ENCODE results near the gene CLP1. TPM values are rescaled to one million over a fixed set of nuclear protein-coding genes. Genes with fewer than 3 reads are reported as not detected.
A peak's percentile ranks its signal among the peaks of the same experiment; 100 is the strongest.

Gene CLP1
- total RNA-seq, 1 donor from 2014 or later, result 12.6 TPM

GRCh38 chr11:57640068-57640800 lies 17.3 kb upstream of the CLP1 start:
- DNase-seq (ENCODE audit: extremely low spot score, unreplicated experiment), result no peak
- Mint-ChIP-seq H3K27ac (ENCODE audit: unreplicated experiment) (peak overlapping the region; percentile 63), H3K4me1 (ENCODE audit: unreplicated experiment) (peaks cover 52% of the 10 kb centered on the region), H3K27me3 (ENCODE audit: unreplicated experiment) (peaks cover 8% of the 10 kb centered on the region), H3K9me3 (ENCODE audit: unreplicated experiment) (no peaks in the 10 kb centered on the region), H3K4me3 (ENCODE audit: unreplicated experiment) (peak overlapping the region; percentile 92), H3K36me3 (ENCODE audit: unreplicated experiment) (no peaks in the 10 kb centered on the region)
- no peak for TF ChIP-seq CTCF (IDR thresholded peaks at IDR 0.05)

- no peaks in the 10 kb centered on the region for H3K9me3 Mint-ChIP-seq (ENCODE audit: unreplicated experiment)
- TF ChIP-seq CTCF (IDR thresholded peaks at IDR 0.05), result peak; percentile 63
- H3K27me3 Mint-ChIP-seq (ENCODE audit: unreplicated experiment), result peaks cover 16% of the 10 kb centered on the region
- no peak overlapping the region for H3K4me3 Mint-ChIP-seq (ENCODE audit: unreplicated experiment)
- H3K27ac Mint-ChIP-seq (ENCODE audit: unreplicated experiment), result peak overlapping the region; percentile 23
- H3K36me3 Mint-ChIP-seq (ENCODE audit: unreplicated experiment), result no peaks in the 10 kb centered on the region
- no peak for DNase-seq (ENCODE audit: extremely low spot score, unreplicated experiment)
- peaks cover 60% of the 10 kb centered on the region for H3K4me1 Mint-ChIP-seq (ENCODE audit: unreplicated experiment)
Measured at GRCh38 chr11:57641011-57641807, 16.4 kb upstream of the CLP1 start.

GRCh38 chr11:57643802-57644201 lies 13.8 kb upstream of the CLP1 start:
- Mint-ChIP-seq H3K4me1 (ENCODE audit: unreplicated experiment) (peaks cover 73% of the 10 kb centered on the region), H3K9me3 (ENCODE audit: unreplicated experiment) (no peaks in the 10 kb centered on the region), H3K36me3 (ENCODE audit: unreplicated experiment) (no peaks in the 10 kb centered on the region), H3K27ac (ENCODE audit: unreplicated experiment) (no peak overlapping the region), H3K4me3 (ENCODE audit: unreplicated experiment) (no peak overlapping the region), H3K27me3 (ENCODE audit: unreplicated experiment) (peaks cover 42% of the 10 kb centered on the region)
- no peak for TF ChIP-seq CTCF (IDR thresholded peaks at IDR 0.05)
- no peak for DNase-seq (ENCODE audit: extremely low spot score, unreplicated experiment)

- Mint-ChIP-seq H3K36me3 (ENCODE audit: unreplicated experiment) (no peaks in the 10 kb centered on the region), H3K27ac (ENCODE audit: unreplicated experiment) (no peak overlapping the region), H3K27me3 (ENCODE audit: unreplicated experiment) (peaks cover 53% of the 10 kb centered on the region), H3K4me3 (ENCODE audit: unreplicated experiment) (no peak overlapping the region), H3K9me3 (ENCODE audit: unreplicated experiment) (no peaks in the 10 kb centered on the region), H3K4me1 (ENCODE audit: unreplicated experiment) (peaks cover 73% of the 10 kb centered on the region)
- TF ChIP-seq CTCF (IDR thresholded peaks at IDR 0.05), result peak; percentile 89
- peak; percentile 93 for DNase-seq (ENCODE audit: extremely low spot score, unreplicated experiment)
Measured at GRCh38 chr11:57644748-57645688, 12.5 kb upstream of the CLP1 start.
